OCI-LY1 (cell line): ENCODE data around the gene UQCR10.

Experiments used
- EZH2 ChIP-seq: fragments of 200-600 bp; sonication (generic), shearing (Covaris generic); IDR thresholded peaks from 2 replicates; pipeline ENCODE4 v1.8.0; 2017; ENCODE audit warnings: borderline replicate concordance, mixed run types, mild to moderate bottlenecking, antibody characterized with exemption, low read length, moderate library complexity, mixed read lengths
- TF ChIP-seq, protein P1 (sequence below): fragments of 200-600 bp; sonication (generic), shearing (Covaris generic); IDR thresholded peaks from 2 replicates; pipeline ENCODE4 v1.5.1; 2017; ENCODE audit warnings: mild to moderate bottlenecking, antibody characterized with exemption, low read length, moderate library complexity, mixed read lengths

- TF ChIP-seq, protein P1, sequence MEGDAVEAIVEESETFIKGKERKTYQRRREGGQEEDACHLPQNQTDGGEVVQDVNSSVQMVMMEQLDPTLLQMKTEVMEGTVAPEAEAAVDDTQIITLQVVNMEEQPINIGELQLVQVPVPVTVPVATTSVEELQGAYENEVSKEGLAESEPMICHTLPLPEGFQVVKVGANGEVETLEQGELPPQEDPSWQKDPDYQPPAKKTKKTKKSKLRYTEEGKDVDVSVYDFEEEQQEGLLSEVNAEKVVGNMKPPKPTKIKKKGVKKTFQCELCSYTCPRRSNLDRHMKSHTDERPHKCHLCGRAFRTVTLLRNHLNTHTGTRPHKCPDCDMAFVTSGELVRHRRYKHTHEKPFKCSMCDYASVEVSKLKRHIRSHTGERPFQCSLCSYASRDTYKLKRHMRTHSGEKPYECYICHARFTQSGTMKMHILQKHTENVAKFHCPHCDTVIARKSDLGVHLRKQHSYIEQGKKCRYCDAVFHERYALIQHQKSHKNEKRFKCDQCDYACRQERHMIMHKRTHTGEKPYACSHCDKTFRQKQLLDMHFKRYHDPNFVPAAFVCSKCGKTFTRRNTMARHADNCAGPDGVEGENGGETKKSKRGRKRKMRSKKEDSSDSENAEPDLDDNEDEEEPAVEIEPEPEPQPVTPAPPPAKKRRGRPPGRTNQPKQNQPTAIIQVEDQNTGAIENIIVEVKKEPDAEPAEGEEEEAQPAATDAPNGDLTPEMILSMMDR = no peak
- no peak for TF ChIP-seq EZH2
Observed at GRCh38 chr22:29819501-29819900, 52.3 kb downstream of the UQCR10 start.
